ENCODE results near the gene SPTB.
"Not testable (repeated sequence)": the region's sequence is repeated elsewhere in the genome, so short reads cannot be mapped to it uniquely, and the experiment has no call there.

The SPTB gene

GRCh38 chr14:64821651-64822050, 58.1 kb downstream of the SPTB start:
- no peak for DNase-seq (ENCODE audit: low read depth)

- DNase-seq (ENCODE audit: low read depth) = no peak
Observed at GRCh38 chr14:64818151-64818550, 61.6 kb downstream of the SPTB start.

- DNase-seq (ENCODE audit: low read depth) = no peak
Observed at GRCh38 chr14:64817631-64818030, 62.1 kb downstream of the SPTB start.

GRCh38 chr14:64816221-64816783, 63.4 kb downstream of the SPTB start:
- no peak for DNase-seq (ENCODE audit: low read depth)

GRCh38 chr14:64815257-64815656, 64.5 kb downstream of the SPTB start:
- no peak for DNase-seq (ENCODE audit: low read depth)

GRCh38 chr14:64812412-64812811, 67.3 kb downstream of the SPTB start:
- DNase-seq (ENCODE audit: low read depth) = no peak

- DNase-seq (ENCODE audit: low read depth) = no peak
Observed at GRCh38 chr14:64811676-64812075, 68.0 kb downstream of the SPTB start.

GRCh38 chr14:64808449-64808848, 71.3 kb downstream of the SPTB start:
- no peak for DNase-seq (ENCODE audit: low read depth)

- DNase-seq (ENCODE audit: low read depth) = no peak
Observed at GRCh38 chr14:64807551-64807950, 72.2 kb downstream of the SPTB start.

- DNase-seq (ENCODE audit: low read depth) = no peak
Observed at GRCh38 chr14:64806862-64807495, 72.7 kb downstream of the SPTB start.

- DNase-seq (ENCODE audit: low read depth) = no peak
Observed at GRCh38 chr14:64806202-64806861, 73.4 kb downstream of the SPTB start.

- not testable (repeated sequence) for DNase-seq (ENCODE audit: low read depth)
Observed at GRCh38 chr14:64805646-64806045, 74.1 kb downstream of the SPTB start.

- no peak for DNase-seq (ENCODE audit: low read depth)
Observed at GRCh38 chr14:64804754-64805260, 74.9 kb downstream of the SPTB start.

GRCh38 chr14:64801800-64802199, 77.9 kb downstream of the SPTB start:
- no peak for DNase-seq (ENCODE audit: low read depth)

- DNase-seq (ENCODE audit: low read depth) = no peak
Observed at GRCh38 chr14:64801046-64801445, 78.7 kb downstream of the SPTB start.

- no peak for DNase-seq (ENCODE audit: low read depth)
Observed at GRCh38 chr14:64800000-64800399, 79.7 kb downstream of the SPTB start.

GRCh38 chr14:64799555-64799954, 80.2 kb downstream of the SPTB start:
- DNase-seq (ENCODE audit: low read depth) = no peak

- no peak for DNase-seq (ENCODE audit: low read depth)
Observed at GRCh38 chr14:64796369-64796768, 83.3 kb downstream of the SPTB start.

- no peak for DNase-seq (ENCODE audit: low read depth)
Observed at GRCh38 chr14:64795921-64796320, 83.8 kb downstream of the SPTB start.

GRCh38 chr14:64795211-64795610, 84.5 kb downstream of the SPTB start:
- DNase-seq (ENCODE audit: low read depth) = no peak

- no peak for DNase-seq (ENCODE audit: low read depth)
Observed at GRCh38 chr14:64792871-64793560, 86.7 kb downstream of the SPTB start.

GRCh38 chr14:64792231-64792630, 87.5 kb downstream of the SPTB start:
- DNase-seq (ENCODE audit: low read depth) = no peak

GRCh38 chr14:64790478-64790877, 89.2 kb downstream of the SPTB start:
- DNase-seq (ENCODE audit: low read depth) = no peak
